GM21717 (cell line): ENCODE data around the gene ITGA1.

ENCODE experiments used
- ATAC-seq: cut with Tn5 transposase; IDR thresholded peaks from one replicate; pipeline ENCODE4 v1.9.1; 2021; ENCODE audit warnings: mild to moderate bottlenecking, moderate library complexity; ENCODE audit not compliant: unreplicated experiment

Gene ITGA1

DNA sequence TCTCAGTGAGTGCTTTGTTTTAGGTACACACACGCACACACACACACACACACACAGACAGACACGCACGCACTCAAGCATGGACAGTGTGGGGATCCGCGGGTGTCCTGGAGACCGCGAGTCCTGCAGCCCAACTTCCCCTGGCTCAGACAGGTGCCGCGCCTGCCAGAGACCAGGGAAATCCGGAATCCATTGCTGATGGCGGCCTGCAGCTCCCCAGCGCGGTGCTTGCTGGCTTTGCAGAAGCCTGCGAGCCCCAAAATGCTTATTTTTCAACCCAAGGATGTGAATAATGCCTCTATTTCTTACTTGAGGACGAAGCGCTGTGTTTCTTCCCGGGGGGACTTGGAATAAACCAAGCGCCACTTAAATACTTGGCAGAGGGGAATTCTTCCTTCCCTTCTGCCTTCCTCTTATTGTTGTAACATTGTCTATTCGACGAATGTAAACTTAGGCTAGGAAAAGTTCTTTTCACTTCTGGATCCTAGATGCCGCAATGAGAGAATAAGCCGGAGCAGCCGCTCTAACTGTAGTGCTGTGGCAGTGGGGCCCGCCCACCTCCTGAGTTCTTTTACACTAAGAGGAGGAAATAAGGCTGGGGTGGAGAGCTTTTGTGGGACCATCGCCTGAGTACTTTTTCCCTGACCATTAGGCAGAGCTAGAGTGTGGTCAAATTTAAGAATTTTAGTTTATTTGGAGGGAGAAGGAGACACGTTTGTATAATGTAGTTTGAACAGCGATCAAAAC is 202.2 kb downstream of the ITGA1 start:
- peak; percentile 19 for ATAC-seq

GRCh38 chr5:52990528-52990925 is 202.8 kb downstream of the ITGA1 start:
- ATAC-seq: no peak

GRCh38 chr5:52993367-52993766 is 205.7 kb downstream of the ITGA1 start:
- ATAC-seq: no peak

DNA sequence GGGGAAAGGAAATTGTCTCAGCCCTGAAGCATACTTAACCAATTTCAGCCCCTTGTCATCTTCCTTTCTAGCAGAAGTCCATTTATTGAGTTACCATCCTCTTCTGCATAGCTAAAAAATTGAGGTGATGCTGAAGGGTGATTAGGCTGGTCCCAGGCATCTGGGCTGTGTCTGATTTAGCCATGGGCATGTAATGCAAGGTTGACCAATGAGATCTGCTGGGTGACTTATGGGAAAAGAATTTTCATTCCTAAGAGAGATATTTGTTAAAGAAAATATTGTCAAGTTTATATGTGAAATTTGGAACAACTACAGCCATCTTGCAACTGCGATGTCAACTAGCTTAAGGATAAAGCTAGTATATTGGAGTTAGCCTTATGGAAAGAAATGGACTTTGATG is 206.6 kb downstream of the ITGA1 start:
- no peak for ATAC-seq

DNA sequence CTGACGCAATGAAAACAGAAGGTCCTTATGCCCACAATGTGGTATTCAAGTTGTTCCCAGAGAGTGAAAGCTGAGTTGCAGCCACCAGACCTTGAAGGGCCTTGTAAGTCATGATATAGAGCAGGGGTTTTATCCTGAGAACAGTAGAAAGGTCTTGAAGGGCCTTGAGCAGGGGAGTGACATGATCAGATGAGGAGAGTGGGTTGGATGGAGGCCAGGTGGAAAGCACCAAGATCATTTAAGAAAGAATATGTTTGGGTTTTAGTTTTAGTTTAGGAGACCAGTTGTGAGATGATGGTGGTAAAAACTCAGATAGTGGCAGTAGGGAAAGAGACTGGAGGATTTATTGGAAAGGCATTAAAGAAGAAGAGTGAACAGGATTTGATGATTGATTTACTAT is 207.4 kb downstream of the ITGA1 start:
- peak; percentile 55 for ATAC-seq

- no peak for ATAC-seq
Observed at GRCh38 chr5:52995914-52996313, 208.2 kb downstream of the ITGA1 start.

DNA sequence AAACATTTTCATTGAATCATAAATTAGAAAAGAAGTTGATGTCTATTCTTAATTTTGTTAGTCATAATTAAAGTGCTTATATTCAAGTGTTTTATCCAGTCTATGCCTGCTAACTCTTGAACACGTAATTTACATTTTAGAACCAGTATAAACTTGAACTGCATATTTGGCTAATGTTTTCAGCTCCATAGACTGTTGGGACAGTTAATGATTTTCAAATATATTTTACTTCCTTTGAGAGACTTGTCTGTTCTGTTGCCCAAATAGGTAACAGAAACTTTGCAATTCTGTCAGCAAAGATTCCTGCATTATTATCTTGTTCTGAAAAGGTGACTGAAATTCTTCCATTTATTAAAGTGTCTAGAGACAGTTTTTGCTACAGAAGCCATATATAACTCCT is 209.3 kb downstream of the ITGA1 start:
- ATAC-seq: no peak

GRCh38 chr5:52997424-52997823 is 209.7 kb downstream of the ITGA1 start:
- no peak for ATAC-seq

- peak; percentile 55 for ATAC-seq
Observed at GRCh38 chr5:52998552-52999313, 211.0 kb downstream of the ITGA1 start.

- ATAC-seq: no peak
Observed at GRCh38 chr5:52999344-52999949, 211.7 kb downstream of the ITGA1 start.

GRCh38 chr5:53001541-53001940 is 213.8 kb downstream of the ITGA1 start:
- no peak for ATAC-seq

DNA sequence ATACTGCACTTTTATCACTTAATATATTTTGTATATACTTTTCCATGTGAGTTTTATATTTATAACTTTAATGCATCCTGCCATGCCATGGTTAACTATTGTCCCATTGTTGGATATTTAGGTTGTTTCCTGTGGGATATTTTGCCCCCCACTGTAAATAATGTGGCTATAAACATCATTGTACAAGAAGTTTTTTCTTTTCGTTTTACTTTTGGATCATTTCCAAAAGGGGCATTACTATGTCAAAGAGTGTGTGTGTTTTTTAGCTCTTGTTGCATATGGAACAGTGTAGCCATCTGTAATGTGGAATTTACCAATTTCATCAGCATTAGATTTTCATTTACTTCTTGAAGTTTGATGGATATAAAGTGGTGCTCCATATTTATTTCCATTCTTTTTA is 214.8 kb downstream of the ITGA1 start:
- no peak for ATAC-seq

- no peak for ATAC-seq
Observed at GRCh38 chr5:53003144-53003543, 215.4 kb downstream of the ITGA1 start.

GRCh38 chr5:53006911-53007890 is 219.5 kb downstream of the ITGA1 start:
- no peak for ATAC-seq

- peak; percentile 97 for ATAC-seq
Observed at GRCh38 chr5:53008751-53009150, 221.0 kb downstream of the ITGA1 start.
